Keratinocyte (primary cell): ENCODE results near the gene LDAH. TPM values are rescaled to one million over a fixed set of nuclear protein-coding genes. Genes with fewer than 3 reads are reported as not detected.
A peak's percentile ranks its signal among the peaks of the same experiment; 100 is the strongest.

Source experiments
- DNase-seq: peaks from one replicate; pipeline ENCODE4 v3.0.0-alpha.2; 2011; ENCODE audit warnings: low read depth, missing footprints, low spot score
- FAIRE-seq: peaks from 2 replicates; lab custom pipeline; 2011; peaks lifted over from hg19 to GRCh38; lab: Jason Lieb, UNC
- H2AFZ ChIP-seq: 2 replicates; pipeline ENCODE4 v1.6.0; 2012; ENCODE audit warnings: low read length, control low read depth, inconsistent platforms; ENCODE audit not compliant: control insufficient read depth
- H3K27ac ChIP-seq: 2 replicates; pipeline ENCODE4 v1.5.1; 2011; ENCODE audit warnings: low read length; ENCODE audit not compliant: control insufficient read depth, insufficient read depth
- H3K27me3 ChIP-seq: 3 replicates; pipeline ENCODE4 v1.6.0; 2011; ENCODE audit warnings: low read length; ENCODE audit not compliant: control insufficient read depth, insufficient read depth; ENCODE audit errors: extremely low read depth
- H3K36me3 ChIP-seq, 2 experiments: 2 replicates in 1 of 2; 3 replicates in 1 of 2; pipeline ENCODE4 v1.5.1; 2011; ENCODE audit warnings: low read length in 2 of 2, mild to moderate bottlenecking in 1 of 2; ENCODE audit not compliant: control insufficient read depth in 2 of 2, insufficient read depth in 2 of 2; ENCODE audit errors: extremely low read depth in 1 of 2
- H3K4me1 ChIP-seq: 3 replicates; pipeline ENCODE4 v1.5.1; 2011; ENCODE audit warnings: low read length; ENCODE audit not compliant: control insufficient read depth, insufficient read depth; ENCODE audit errors: extremely low read depth
- H3K4me2 ChIP-seq: 3 replicates; pipeline ENCODE4 v1.6.0; 2011; ENCODE audit warnings: low read depth, low read length; ENCODE audit not compliant: control insufficient read depth, insufficient read depth; ENCODE audit errors: extremely low read depth
- H3K4me3 ChIP-seq, 3 experiments: fragments of 200-600 bp in 1 of 3; sonication (generic) in 1 of 3; 2 replicates in 2 of 3; 3 replicates in 1 of 3; pipeline ENCODE4 v1.5.1; 2011 to 2016; ENCODE audit warnings: low read length in 3 of 3, mild to moderate bottlenecking in 3 of 3, control low read depth in 2 of 3, inconsistent platforms in 1 of 3, low read depth in 1 of 3, mixed read lengths in 1 of 3, mixed run types in 1 of 3, moderate library complexity in 1 of 3; ENCODE audit not compliant: control insufficient read depth in 2 of 3, insufficient read depth in 2 of 3; ENCODE audit errors: extremely low read depth in 1 of 3
- H3K79me2 ChIP-seq: 2 replicates; pipeline ENCODE4 v1.6.0; 2012; ENCODE audit warnings: low read length; ENCODE audit not compliant: control insufficient read depth, insufficient read depth
- H3K9ac ChIP-seq: 3 replicates; pipeline ENCODE4 v1.6.0; 2011; ENCODE audit warnings: low read length; ENCODE audit not compliant: control insufficient read depth, insufficient read depth; ENCODE audit errors: extremely low read depth
- H3K9me1 ChIP-seq: 3 replicates; pipeline ENCODE4 v1.6.0; 2011; ENCODE audit warnings: low read length; ENCODE audit not compliant: control insufficient read depth, insufficient read depth; ENCODE audit errors: extremely low read depth
- H3K9me3 ChIP-seq: 2 replicates; pipeline ENCODE4 v1.5.1; 2012; ENCODE audit warnings: low read depth, low read length; ENCODE audit not compliant: control insufficient read depth
- H4K20me1 ChIP-seq: 3 replicates; pipeline ENCODE4 v1.6.0; 2011; ENCODE audit warnings: low read length; ENCODE audit not compliant: control insufficient read depth, insufficient read depth; ENCODE audit errors: extremely low read depth
- EZH2 ChIP-seq: IDR thresholded peaks from one replicate; pipeline ENCODE4 v1.6.1; 2012; ENCODE audit warnings: inconsistent platforms, mild to moderate bottlenecking, low read length, moderate library complexity
- dilution Hi-C: fragments of 300-500 bp; cut with MboI; formaldehyde crosslinking; loops from one replicate; pipeline ENCODE4 v1.7.0; 2020; ENCODE audit warnings: low sequenced_read_pairs; ENCODE audit not compliant: extremely low pct_ligation_motif_present
- polyA plus RNA-seq, 5 experiments: library from polyadenylated mRNA; depleted of rRNA in 3 of 5; stranded (reverse) in 3 of 5; stranded (forward) in 1 of 5; unstranded in 1 of 5; fragments of >200 nt; gene quantifications; 1 replicate in 1 of 5; 2 replicates in 3 of 5; 3 replicates in 1 of 5; pipeline versions ENCODE4 v1.2.1 to v1.2.3, GENCODE V29; 2011 to 2012; ENCODE audit warnings: missing spikeins in 2 of 5, low read depth in 1 of 5, low replicate concordance in 1 of 5
- TF ChIP-seq, protein P1 (sequence below), 3 experiments: IDR thresholded peaks in 1 of 3; conservative IDR thresholded peaks in 1 of 3; optimal IDR thresholded peaks in 1 of 3; 2 replicates in 2 of 3; 3 replicates in 1 of 3; pipeline versions ENCODE3 to v1.5.1; 2011; ENCODE audit warnings: low read length in 3 of 3, mild to moderate bottlenecking in 3 of 3, moderate library complexity in 2 of 3, control low read depth in 1 of 3, inconsistent platforms in 1 of 3; ENCODE audit not compliant: insufficient read depth in 2 of 3; ENCODE audit errors: extremely low read depth in 1 of 3

LDAH gene
- polyA plus RNA-seq, 1 donor (not counting 4 experiments of a cell fraction or from before 2014, with no cell fraction given) = 22.7 TPM

DNA sequence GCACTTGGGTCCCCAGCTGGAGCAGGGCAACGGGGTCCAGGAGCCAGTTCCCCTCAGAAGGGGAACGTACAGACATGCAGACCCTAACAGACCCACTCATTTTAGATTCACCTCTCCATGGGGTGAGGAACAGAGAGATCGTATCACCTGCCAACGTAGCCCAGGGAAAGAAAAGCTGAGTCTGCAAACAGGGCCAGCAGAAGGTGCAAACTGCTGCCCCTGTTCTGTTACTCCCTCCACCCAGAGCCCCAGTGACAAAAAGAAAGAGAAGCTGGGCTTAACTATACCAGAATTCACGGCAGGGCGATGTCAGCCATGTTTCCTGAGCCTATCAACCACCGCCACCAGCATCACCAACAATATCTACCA is 171.2 kb downstream of the LDAH start:
- H4K20me1 ChIP-seq = no peaks in the 10 kb centered on the region
- no peaks in the 10 kb centered on the region for H3K9me1 ChIP-seq
- H2AFZ ChIP-seq = peak overlapping the region; percentile 89
- no peaks in the 10 kb centered on the region for H3K36me3 ChIP-seq
- no peak overlapping the region for H3K27ac ChIP-seq
- no peak overlapping the region for H3K4me3 ChIP-seq
- FAIRE-seq (no peak), DNase-seq (no peak)
- dilution Hi-C loops = no loop called here
- H3K9me3 ChIP-seq = no peaks in the 10 kb centered on the region
- no peaks in the 10 kb centered on the region for H3K27me3 ChIP-seq
- TF ChIP-seq, protein P1, sequence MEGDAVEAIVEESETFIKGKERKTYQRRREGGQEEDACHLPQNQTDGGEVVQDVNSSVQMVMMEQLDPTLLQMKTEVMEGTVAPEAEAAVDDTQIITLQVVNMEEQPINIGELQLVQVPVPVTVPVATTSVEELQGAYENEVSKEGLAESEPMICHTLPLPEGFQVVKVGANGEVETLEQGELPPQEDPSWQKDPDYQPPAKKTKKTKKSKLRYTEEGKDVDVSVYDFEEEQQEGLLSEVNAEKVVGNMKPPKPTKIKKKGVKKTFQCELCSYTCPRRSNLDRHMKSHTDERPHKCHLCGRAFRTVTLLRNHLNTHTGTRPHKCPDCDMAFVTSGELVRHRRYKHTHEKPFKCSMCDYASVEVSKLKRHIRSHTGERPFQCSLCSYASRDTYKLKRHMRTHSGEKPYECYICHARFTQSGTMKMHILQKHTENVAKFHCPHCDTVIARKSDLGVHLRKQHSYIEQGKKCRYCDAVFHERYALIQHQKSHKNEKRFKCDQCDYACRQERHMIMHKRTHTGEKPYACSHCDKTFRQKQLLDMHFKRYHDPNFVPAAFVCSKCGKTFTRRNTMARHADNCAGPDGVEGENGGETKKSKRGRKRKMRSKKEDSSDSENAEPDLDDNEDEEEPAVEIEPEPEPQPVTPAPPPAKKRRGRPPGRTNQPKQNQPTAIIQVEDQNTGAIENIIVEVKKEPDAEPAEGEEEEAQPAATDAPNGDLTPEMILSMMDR (optimal IDR thresholded peaks at IDR 0.05 in 1 of 3, IDR thresholded peaks at IDR 0.05 in 1 of 3, conservative IDR thresholded peaks at IDR 0.05 in 1 of 3; ENCODE audit: extremely low read depth in 1 of 3, insufficient read depth in 2 of 3, low read length in 3 of 3) = no peak
- TF ChIP-seq EZH2 = no peak
- H3K9ac ChIP-seq = no peak overlapping the region
- peaks cover 16% of the 10 kb centered on the region for H3K4me1 ChIP-seq
- H3K79me2 ChIP-seq = peaks cover 28% of the 10 kb centered on the region
- H3K4me2 ChIP-seq = peak overlapping the region; percentile 91

DNA sequence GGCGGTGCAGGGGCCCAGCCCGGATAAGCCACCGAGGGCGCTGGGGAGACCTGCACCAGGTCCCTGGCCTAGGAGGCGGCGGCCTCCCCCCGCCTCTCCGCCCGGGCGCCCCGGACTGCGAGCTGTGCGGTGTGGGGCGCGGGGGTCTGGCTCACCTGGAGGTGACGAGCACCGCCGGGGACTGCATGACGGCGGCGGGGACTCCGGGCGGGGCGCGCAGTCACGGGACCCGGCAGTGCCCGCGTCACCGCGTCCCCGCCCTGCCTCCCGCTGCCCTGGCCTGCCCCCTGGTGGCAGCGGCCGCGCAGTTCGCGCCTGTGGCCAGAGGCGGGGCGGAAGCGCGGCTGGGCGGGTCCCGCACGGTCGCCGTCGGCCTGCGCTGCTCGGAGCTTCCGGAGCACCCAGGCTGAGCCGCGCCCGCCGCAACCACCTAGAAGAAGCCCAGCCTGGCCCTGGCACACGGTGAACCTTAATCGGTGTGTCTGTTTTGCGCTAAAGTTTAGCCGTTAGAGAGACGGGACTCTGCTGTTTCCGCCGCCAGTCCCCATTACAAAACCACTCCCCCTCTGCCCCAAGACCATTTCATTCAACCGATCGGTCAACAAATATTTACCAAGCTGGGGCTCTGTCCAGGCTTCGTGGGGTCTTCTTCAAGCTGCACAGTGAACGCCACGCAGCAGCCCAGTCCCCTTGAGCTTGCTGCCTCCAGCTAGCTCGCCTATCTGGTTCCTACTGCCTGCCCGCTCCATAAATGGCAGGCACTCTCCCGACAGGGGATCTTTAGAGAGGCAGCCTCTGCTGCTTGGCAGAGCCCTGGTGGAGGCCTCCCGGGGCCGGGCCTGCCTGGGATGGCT is 171.8 kb downstream of the LDAH start, which contains the start of gene HS1BP3:
Gene HS1BP3, minus strand, starts transcription at position 222 of the 854 bp plus-strand sequence. Its CDS starts 35 bp downstream, at position 187.
- no peaks in the 10 kb centered on the region for H4K20me1 ChIP-seq
- H2AFZ ChIP-seq = peak within 1 kb of the TSS; percentile 89
- FAIRE-seq (peak; percentile 9), DNase-seq (no peak)
- H3K4me2 ChIP-seq = peak within 1 kb of the TSS; percentile 93
- H3K36me3 ChIP-seq = peaks cover 0 to 1% of the 10 kb centered on the region in 2 experiments
- peak within 1 kb of the TSS; percentile 69 to 88 (median 69) for H3K4me3 ChIP-seq
- TF ChIP-seq, protein P1 (optimal IDR thresholded peaks at IDR 0.05 in 1 of 3, IDR thresholded peaks at IDR 0.05 in 1 of 3, conservative IDR thresholded peaks at IDR 0.05 in 1 of 3; ENCODE audit: extremely low read depth in 1 of 3, insufficient read depth in 2 of 3, low read length in 3 of 3) = peak; percentile 45 to 95 (median 68)
- no peak for TF ChIP-seq EZH2
- peak within 1 kb of the TSS; percentile 93 for H3K27ac ChIP-seq
- dilution Hi-C loops = no loop called here
- H3K27me3 ChIP-seq = no peaks in the 10 kb centered on the region
- peaks cover 16% of the 10 kb centered on the region for H3K4me1 ChIP-seq
- H3K79me2 ChIP-seq = peaks cover 28% of the 10 kb centered on the region
- H3K9ac ChIP-seq = peak within 1 kb of the TSS; percentile 96
- no peaks in the 10 kb centered on the region for H3K9me1 ChIP-seq
- no peaks in the 10 kb centered on the region for H3K9me3 ChIP-seq
